ENCODE measurements around the gene MST1.

MST1 gene

GRCh38 chr3:49647741-49648140 is 41.5 kb downstream of the MST1 start:
- H3K27me3 ChIP-seq (ENCODE audit: control insufficient read depth, insufficient read depth, low read length) = no peaks in the 10 kb centered on the region
- H3K27ac ChIP-seq (ENCODE audit: low read length) = no peak overlapping the region
- no peaks in the 10 kb centered on the region for H3K36me3 ChIP-seq (ENCODE audit: control insufficient read depth, low read depth, low read length)
- no peak overlapping the region for H3K9ac ChIP-seq (ENCODE audit: low read length)
- H3K9me3 ChIP-seq (ENCODE audit: control insufficient read depth, low read depth, low read length) = no peaks in the 10 kb centered on the region
- H3K4me1 ChIP-seq (ENCODE audit: control insufficient read depth, low read depth, low read length) = no peaks in the 10 kb centered on the region
- no peak overlapping the region for H3K4me3 ChIP-seq (ENCODE audit: low read length)

GRCh38 chr3:49646236-49646635 is 43.0 kb downstream of the MST1 start:
- H3K9me3 ChIP-seq (ENCODE audit: control insufficient read depth, low read depth, low read length) = no peaks in the 10 kb centered on the region
- H3K4me1 ChIP-seq (ENCODE audit: control insufficient read depth, low read depth, low read length) = no peaks in the 10 kb centered on the region
- H3K27me3 ChIP-seq (ENCODE audit: control insufficient read depth, insufficient read depth, low read length) = no peaks in the 10 kb centered on the region
- H3K36me3 ChIP-seq (ENCODE audit: control insufficient read depth, low read depth, low read length) = no peaks in the 10 kb centered on the region
- no peak overlapping the region for H3K9ac ChIP-seq (ENCODE audit: low read length)
- no peak overlapping the region for H3K27ac ChIP-seq (ENCODE audit: low read length)
- no peak overlapping the region for H3K4me3 ChIP-seq (ENCODE audit: low read length)

DNA sequence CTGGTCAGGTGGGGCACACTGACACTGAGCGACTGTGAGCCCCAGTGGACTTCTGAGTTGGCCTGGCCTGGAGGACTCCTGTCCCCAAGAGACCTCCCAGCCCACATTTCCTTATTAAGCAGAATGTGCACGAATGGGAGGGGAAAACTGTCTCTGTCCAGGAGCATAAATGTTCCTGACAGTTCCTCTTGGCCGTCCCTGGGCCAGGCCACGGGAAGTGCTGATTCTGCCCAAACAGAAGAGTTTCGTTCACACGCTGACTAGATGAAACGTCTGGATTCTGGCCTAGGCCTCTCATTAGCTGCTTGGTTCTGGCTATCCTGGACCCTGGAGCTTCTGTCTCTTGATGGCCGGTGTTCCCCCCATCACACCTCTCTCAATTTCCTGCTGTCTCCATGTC is 44.6 kb downstream of the MST1 start:
- Histone ChIP-seq H3K4me3 (ENCODE audit: low read length) (no peak overlapping the region), H3K36me3 (ENCODE audit: control insufficient read depth, low read depth, low read length) (no peaks in the 10 kb centered on the region), H3K27me3 (ENCODE audit: control insufficient read depth, insufficient read depth, low read length) (no peaks in the 10 kb centered on the region), H3K4me1 (ENCODE audit: control insufficient read depth, low read depth, low read length) (no peaks in the 10 kb centered on the region), H3K9ac (ENCODE audit: low read length) (no peak overlapping the region), H3K9me3 (ENCODE audit: control insufficient read depth, low read depth, low read length) (no peaks in the 10 kb centered on the region), H3K27ac (ENCODE audit: low read length) (no peak overlapping the region)

DNA sequence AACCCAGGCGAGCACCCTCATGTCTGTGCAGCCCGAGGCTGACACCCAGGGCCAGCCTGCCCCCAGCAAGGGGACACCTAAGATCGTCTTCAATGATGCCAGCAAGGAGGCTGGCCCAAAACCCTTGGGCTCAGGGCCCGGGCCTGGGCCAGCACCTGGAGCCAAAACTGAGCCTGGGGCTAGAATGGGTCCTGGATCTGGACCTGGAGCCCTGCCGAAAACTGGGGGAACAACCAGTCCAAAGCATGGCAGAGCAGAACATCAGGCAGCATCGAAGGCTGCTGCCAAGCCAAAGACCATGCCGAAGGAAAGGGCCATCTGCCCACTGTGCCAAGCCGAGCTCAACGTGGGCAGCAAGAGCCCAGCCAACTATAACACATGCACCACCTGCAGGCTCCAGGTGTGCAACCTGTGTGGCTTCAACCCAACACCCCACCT is 46.5 kb downstream of the MST1 start:
- Histone ChIP-seq H3K27me3 (ENCODE audit: control insufficient read depth, insufficient read depth, low read length) (no peaks in the 10 kb centered on the region), H3K4me3 (ENCODE audit: low read length) (no peak overlapping the region), H3K27ac (ENCODE audit: low read length) (no peak overlapping the region), H3K4me1 (ENCODE audit: control insufficient read depth, low read depth, low read length) (no peaks in the 10 kb centered on the region), H3K9ac (ENCODE audit: low read length) (no peak overlapping the region), H3K36me3 (ENCODE audit: control insufficient read depth, low read depth, low read length) (no peaks in the 10 kb centered on the region), H3K9me3 (ENCODE audit: control insufficient read depth, low read depth, low read length) (no peaks in the 10 kb centered on the region)

GRCh38 chr3:49641921-49642707 is 47.2 kb downstream of the MST1 start:
- Histone ChIP-seq H3K36me3 (ENCODE audit: control insufficient read depth, low read depth, low read length) (no peaks in the 10 kb centered on the region), H3K27ac (ENCODE audit: low read length) (no peak overlapping the region), H3K4me1 (ENCODE audit: control insufficient read depth, low read depth, low read length) (no peaks in the 10 kb centered on the region), H3K9ac (ENCODE audit: low read length) (no peak overlapping the region), H3K27me3 (ENCODE audit: control insufficient read depth, insufficient read depth, low read length) (no peaks in the 10 kb centered on the region), H3K9me3 (ENCODE audit: control insufficient read depth, low read depth, low read length) (no peaks in the 10 kb centered on the region), H3K4me3 (ENCODE audit: low read length) (no peak overlapping the region)

DNA sequence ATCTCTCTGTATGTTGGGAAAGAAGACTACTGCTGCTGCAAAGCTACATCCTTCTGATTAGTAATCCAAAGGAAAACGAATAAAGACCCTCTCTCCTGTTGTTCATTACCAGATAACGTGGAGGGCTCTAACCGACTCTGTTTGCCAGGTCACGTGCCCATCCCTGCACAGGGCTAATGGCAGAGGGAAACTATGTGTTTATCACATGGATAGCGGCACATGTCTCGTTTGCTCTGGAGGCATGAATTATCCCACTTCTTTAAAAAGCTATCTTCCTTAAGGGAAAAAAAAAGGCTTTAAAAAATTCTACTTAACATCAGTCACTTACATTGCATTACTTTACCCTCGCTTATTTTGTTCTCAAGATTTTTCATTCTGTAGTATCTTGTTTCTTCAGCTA is 48.0 kb downstream of the MST1 start:
- no peak overlapping the region for H3K4me3 ChIP-seq (ENCODE audit: low read length)
- H3K36me3 ChIP-seq (ENCODE audit: control insufficient read depth, low read depth, low read length) = no peaks in the 10 kb centered on the region
- H3K27ac ChIP-seq (ENCODE audit: low read length) = no peak overlapping the region
- H3K4me1 ChIP-seq (ENCODE audit: control insufficient read depth, low read depth, low read length) = no peaks in the 10 kb centered on the region
- no peak overlapping the region for H3K9ac ChIP-seq (ENCODE audit: low read length)
- H3K9me3 ChIP-seq (ENCODE audit: control insufficient read depth, low read depth, low read length) = no peaks in the 10 kb centered on the region
- no peaks in the 10 kb centered on the region for H3K27me3 ChIP-seq (ENCODE audit: control insufficient read depth, insufficient read depth, low read length)

DNA sequence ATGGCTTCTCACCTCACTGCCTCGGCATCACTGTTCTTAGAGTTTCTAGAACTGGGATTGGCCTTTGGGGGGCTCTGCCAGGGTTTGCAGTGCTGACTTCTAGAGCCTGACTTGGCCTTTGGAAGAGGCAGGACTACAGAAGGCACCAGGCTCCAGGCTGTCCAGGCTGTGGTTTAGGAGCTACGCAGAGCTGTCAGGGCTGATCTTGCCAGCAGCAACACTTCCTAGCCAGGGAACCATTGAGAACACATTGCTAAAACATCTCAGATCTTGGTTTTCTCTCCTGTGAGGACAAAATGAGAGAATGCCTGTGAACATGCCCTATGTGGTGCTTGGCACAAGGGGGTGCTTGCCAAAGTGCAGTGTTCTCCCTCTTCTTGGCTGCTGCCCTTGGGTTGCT is 49.7 kb downstream of the MST1 start:
- Histone ChIP-seq H3K27ac (ENCODE audit: low read length) (no peak overlapping the region), H3K9ac (ENCODE audit: low read length) (no peak overlapping the region), H3K4me1 (ENCODE audit: control insufficient read depth, low read depth, low read length) (no peaks in the 10 kb centered on the region), H3K27me3 (ENCODE audit: control insufficient read depth, insufficient read depth, low read length) (no peaks in the 10 kb centered on the region), H3K9me3 (ENCODE audit: control insufficient read depth, low read depth, low read length) (no peaks in the 10 kb centered on the region), H3K36me3 (ENCODE audit: control insufficient read depth, low read depth, low read length) (no peaks in the 10 kb centered on the region), H3K4me3 (ENCODE audit: low read length) (no peak overlapping the region)

GRCh38 chr3:49638445-49638844 is 50.8 kb downstream of the MST1 start:
- Histone ChIP-seq H3K27ac (ENCODE audit: low read length) (no peak overlapping the region), H3K9me3 (ENCODE audit: control insufficient read depth, low read depth, low read length) (no peaks in the 10 kb centered on the region), H3K36me3 (ENCODE audit: control insufficient read depth, low read depth, low read length) (no peaks in the 10 kb centered on the region), H3K4me1 (ENCODE audit: control insufficient read depth, low read depth, low read length) (no peaks in the 10 kb centered on the region), H3K9ac (ENCODE audit: low read length) (no peak overlapping the region), H3K27me3 (ENCODE audit: control insufficient read depth, insufficient read depth, low read length) (no peaks in the 10 kb centered on the region), H3K4me3 (ENCODE audit: low read length) (no peak overlapping the region)

DNA sequence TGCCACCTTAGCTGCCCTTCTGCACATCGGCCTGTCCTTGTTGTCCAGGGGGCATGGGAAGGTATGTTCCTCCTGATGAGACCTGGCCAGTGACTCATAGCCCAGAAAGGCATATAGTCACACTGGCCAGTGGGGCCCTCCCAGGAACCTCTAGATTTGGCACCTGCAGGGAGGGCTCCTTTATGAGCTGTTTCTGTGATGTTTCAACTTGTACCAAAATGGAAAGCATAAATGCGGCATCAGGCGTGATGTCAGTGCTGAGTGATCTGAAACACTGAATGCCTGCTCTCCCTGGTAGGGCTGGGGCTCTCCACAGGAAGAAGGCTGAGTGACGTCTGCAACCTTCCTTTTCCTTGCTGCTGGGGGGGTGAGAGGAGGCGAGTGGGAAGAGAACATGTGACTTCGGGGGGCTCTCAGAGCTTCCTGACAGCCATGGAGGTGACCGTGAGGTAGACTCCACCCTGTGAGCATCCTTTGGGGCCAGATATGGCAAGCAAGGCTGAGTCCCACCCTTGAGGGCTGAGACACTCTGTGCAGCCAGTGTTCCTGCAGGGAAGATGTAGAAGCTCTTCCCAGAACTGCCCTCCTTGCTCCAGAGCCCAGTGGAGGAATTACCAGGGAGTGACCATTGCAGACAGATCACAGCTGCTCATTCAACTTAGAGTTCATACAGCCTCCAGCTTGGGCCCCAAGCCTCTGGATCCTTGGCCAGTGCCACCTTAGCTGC is 52.2 kb downstream of the MST1 start:
- no peaks in the 10 kb centered on the region for H3K4me1 ChIP-seq (ENCODE audit: control insufficient read depth, low read depth, low read length)
- no peaks in the 10 kb centered on the region for H3K9me3 ChIP-seq (ENCODE audit: control insufficient read depth, low read depth, low read length)
- H3K27me3 ChIP-seq (ENCODE audit: control insufficient read depth, insufficient read depth, low read length) = no peaks in the 10 kb centered on the region
- no peak overlapping the region for H3K27ac ChIP-seq (ENCODE audit: low read length)
- H3K4me3 ChIP-seq (ENCODE audit: low read length) = no peak overlapping the region
- no peaks in the 10 kb centered on the region for H3K36me3 ChIP-seq (ENCODE audit: control insufficient read depth, low read depth, low read length)
- H3K9ac ChIP-seq (ENCODE audit: low read length) = no peak overlapping the region

- Histone ChIP-seq H3K9ac (ENCODE audit: low read length) (no peak overlapping the region), H3K36me3 (ENCODE audit: control insufficient read depth, low read depth, low read length) (no peaks in the 10 kb centered on the region), H3K4me3 (ENCODE audit: low read length) (no peak overlapping the region), H3K9me3 (ENCODE audit: control insufficient read depth, low read depth, low read length) (no peaks in the 10 kb centered on the region), H3K4me1 (ENCODE audit: control insufficient read depth, low read depth, low read length) (no peaks in the 10 kb centered on the region), H3K27ac (ENCODE audit: low read length) (no peak overlapping the region), H3K27me3 (ENCODE audit: control insufficient read depth, insufficient read depth, low read length) (no peaks in the 10 kb centered on the region)
Measured at GRCh38 chr3:49634736-49635135, 54.5 kb downstream of the MST1 start.
